A673 (cell line): Measurements from ENCODE around the gene EIF2AK2.

Experiments used
- EZH2 ChIP-seq: fragments of 200-600 bp; sonication (generic); IDR thresholded peaks from 2 replicates; pipeline ENCODE4 v1.6.1; 2017; ENCODE audit warnings: borderline replicate concordance, low read depth, mild to moderate bottlenecking, mixed read lengths, antibody characterized with exemption, low read length; ENCODE audit not compliant: poor library complexity, severe bottlenecking
- TF ChIP-seq, protein P1 (sequence below): fragments of 300-800, 200-600 bp; sonication (generic); conservative IDR thresholded peaks from 2 replicates; pipeline ENCODE4 v1.5.1; 2017; ENCODE audit warnings: low read depth, mild to moderate bottlenecking, antibody characterized with exemption, low read length, moderate library complexity, mixed read lengths

DNA sequence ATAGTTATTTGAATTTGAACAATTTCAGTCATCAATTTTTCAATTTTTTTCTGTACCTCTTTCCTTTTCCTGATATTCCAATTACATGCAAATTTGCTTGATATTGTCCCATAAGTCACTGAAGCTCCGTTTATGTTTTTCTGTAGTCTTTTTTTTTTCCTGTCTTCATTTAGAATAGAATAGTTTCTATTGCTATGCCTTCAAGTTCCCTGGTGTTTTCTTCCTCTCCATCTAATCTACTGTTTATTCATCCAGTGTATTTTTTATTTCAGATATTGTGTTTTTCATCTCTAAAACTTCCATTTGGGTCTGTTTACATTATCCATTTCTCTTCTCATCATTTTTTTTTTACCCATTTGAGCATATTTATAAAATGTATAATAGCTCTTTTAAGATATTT is 8.0 kb upstream of the EIF2AK2 start:
- TF ChIP-seq, protein P1, sequence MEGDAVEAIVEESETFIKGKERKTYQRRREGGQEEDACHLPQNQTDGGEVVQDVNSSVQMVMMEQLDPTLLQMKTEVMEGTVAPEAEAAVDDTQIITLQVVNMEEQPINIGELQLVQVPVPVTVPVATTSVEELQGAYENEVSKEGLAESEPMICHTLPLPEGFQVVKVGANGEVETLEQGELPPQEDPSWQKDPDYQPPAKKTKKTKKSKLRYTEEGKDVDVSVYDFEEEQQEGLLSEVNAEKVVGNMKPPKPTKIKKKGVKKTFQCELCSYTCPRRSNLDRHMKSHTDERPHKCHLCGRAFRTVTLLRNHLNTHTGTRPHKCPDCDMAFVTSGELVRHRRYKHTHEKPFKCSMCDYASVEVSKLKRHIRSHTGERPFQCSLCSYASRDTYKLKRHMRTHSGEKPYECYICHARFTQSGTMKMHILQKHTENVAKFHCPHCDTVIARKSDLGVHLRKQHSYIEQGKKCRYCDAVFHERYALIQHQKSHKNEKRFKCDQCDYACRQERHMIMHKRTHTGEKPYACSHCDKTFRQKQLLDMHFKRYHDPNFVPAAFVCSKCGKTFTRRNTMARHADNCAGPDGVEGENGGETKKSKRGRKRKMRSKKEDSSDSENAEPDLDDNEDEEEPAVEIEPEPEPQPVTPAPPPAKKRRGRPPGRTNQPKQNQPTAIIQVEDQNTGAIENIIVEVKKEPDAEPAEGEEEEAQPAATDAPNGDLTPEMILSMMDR: no peak
- no peak for TF ChIP-seq EZH2
